SKM-1 (cell line): ENCODE data around the gene RAP1GAP.

Source experiments
- DNase-seq: peaks from one replicate; lab custom pipeline; 2025; ENCODE audit not compliant: unreplicated experiment; lab: John Stamatoyannopoulos, UW

RAP1GAP gene

DNA sequence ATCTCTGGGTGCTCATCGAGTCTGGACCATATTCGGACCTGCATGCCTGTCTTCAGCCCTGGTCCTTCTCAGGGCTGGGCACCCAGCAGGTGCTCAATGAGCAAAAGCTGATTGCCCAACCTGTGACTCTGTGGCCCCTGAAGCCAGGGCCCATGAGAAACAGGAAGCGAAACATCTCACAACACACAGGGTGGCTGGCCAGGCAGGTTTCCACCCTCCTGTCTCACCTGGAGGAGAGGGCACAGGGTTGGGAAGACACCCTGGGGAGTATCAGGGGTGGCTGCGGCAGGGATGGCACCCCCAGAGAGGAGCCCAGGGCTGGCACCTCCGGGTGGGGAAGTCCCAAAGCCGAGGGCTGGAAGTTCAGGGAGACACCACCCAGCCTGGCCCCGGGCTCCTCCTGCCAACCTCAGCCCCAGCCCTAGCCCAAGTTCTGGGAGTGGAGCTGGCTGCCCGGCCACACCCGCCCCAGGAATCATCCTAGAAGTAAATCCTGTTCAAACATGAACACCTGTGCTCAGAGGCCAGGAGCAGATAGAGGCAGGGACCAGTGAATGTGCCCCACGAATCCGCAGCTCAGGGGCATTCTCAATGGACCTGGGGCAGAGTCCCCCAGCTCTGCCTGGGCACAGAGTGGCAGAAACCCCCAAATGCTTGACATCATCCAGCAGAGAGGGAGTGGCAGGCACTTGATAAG, 54.6 kb downstream of the RAP1GAP start:
- no peak for DNase-seq

DNA sequence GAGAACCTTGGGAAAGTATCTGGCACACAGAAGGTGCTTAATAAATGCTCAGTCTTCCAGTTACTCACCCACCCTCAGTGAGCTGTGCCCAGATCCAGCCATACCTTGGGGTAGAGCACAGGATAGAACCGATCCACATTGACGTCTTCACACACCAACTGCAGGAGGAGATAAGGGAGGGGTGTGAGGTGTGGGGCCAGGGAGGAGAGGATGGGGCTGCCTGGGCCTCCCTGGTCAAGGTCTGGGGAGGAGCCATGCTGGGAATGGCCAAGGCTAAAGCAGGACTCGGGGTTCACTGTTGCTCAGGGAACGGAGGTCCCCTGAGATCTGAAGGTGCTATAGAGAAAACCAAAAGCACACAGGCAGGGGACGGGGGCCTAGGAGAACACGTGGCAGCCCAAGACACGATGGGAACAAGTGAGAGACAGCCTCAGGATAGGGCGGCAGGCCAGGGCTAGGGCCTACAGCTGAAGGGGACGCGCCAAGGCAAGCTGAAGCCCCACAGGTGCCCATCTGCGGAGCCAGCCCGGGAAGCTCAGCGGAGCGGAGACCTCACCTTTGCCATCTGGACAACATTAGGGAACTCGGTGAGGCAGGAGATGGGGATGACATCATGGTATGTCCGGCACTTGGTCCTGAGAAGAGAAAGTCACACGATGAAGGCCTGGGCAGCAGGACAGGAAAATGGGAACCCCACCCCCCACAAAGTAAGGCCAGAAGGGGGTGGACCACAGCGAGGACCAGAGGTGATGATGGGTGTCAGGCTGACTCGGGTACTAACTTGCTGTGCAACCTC, 55.9 kb downstream of the RAP1GAP start:
- DNase-seq = no peak

GRCh38 chr1:21612057-21612456, 57.1 kb downstream of the RAP1GAP start:
- DNase-seq = no peak

DNA sequence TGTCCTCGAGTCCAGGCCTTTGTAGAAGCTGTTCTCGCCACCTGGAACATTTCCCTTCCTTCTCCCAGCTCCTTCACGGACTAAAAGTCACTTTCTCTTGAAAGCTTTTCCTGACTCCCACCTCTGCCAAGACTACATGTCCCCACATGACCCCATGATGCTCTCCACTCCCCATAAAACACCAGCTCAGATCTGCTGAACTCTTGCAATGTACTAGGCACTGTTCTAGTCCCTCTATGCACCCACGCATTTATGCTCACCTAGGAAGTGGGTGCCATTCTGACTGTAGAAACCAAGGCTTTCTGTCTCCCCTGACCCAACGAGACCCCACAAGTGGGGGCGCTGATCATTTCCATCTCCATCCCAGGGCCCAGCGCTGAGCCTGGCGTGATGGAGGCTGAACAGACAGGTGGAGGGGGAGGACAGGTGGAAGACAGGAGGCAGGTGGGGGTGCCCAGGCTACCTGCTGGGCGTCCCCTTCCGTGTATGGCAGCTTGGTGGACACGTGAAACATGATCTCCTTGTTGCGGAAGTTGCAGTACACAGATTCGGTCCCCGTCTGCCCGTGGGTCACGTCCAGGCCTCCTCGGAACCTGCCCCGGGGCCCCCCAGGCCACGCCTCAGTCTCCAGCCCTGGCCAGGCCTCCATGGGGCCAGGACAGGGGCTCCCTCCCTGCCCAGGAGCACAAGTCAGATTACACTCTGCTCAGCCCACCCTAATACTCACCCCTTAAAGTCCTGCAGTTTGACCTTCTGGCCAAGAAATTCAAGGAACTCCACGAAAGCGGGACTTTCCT, 58.0 kb downstream of the RAP1GAP start:
- DNase-seq = no peak

GRCh38 chr1:21610027-21610426, 59.1 kb downstream of the RAP1GAP start:
- no peak for DNase-seq

DNA sequence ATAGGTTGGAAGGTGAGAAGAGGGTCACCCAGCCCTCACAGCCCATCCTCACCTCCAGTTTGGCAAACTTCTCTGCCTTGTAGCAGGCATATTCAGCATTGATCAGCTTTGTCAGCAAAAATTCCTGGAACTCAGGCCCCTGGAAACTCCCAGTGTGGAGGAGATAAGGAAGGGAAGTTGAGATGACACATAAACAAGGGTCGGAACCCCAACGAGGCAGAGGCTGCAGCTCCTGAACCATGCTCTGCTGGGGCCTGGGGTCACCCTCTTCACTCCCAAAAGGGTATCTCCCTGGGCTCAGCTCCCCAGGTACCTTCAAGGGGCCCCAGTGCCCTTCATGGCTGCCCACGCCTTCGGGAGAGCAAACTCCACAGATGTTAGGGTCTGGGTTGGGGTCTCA, 60.4 kb downstream of the RAP1GAP start:
- DNase-seq = no peak

- DNase-seq = no peak
Observed at GRCh38 chr1:21607549-21608529, 61.3 kb downstream of the RAP1GAP start.

GRCh38 chr1:21605964-21606705, 63.0 kb downstream of the RAP1GAP start:
- DNase-seq = no peak

DNA sequence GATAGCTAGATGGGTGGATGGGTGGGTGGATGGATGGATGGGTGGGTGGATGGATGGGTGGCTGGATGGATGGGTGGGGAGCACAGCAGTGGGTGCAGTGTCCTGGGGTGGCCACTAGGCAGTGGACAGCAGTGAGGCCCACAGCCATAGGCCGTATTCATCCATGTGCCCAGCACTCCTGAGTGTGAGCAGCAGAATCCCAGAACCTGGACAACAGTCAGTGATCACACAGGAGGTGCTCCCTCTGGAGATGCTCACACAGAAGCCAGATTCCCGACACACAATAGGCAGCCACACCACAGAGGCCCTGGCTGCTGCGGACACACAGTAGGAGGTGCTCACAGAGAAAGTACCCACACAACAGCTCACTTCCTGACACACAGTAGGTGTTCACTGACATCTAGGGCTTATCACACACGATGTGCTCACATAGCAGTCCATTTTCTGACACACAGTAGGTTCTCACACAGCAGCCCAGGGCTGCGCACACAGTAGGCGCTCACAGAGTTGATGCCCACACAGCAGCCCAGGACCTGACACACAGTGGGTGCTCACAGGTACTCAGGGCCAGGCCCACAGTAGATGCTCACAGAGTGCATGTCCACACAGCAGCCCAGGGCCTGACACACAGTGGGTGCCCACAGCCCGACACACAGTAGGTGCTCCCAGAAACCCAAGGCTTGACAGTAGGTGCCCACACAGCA, 64.0 kb downstream of the RAP1GAP start:
- no peak for DNase-seq

- DNase-seq = no peak
Observed at GRCh38 chr1:21604208-21604957, 64.8 kb downstream of the RAP1GAP start.

- no peak for DNase-seq
Observed at GRCh38 chr1:21603177-21604138, 65.7 kb downstream of the RAP1GAP start.

DNA sequence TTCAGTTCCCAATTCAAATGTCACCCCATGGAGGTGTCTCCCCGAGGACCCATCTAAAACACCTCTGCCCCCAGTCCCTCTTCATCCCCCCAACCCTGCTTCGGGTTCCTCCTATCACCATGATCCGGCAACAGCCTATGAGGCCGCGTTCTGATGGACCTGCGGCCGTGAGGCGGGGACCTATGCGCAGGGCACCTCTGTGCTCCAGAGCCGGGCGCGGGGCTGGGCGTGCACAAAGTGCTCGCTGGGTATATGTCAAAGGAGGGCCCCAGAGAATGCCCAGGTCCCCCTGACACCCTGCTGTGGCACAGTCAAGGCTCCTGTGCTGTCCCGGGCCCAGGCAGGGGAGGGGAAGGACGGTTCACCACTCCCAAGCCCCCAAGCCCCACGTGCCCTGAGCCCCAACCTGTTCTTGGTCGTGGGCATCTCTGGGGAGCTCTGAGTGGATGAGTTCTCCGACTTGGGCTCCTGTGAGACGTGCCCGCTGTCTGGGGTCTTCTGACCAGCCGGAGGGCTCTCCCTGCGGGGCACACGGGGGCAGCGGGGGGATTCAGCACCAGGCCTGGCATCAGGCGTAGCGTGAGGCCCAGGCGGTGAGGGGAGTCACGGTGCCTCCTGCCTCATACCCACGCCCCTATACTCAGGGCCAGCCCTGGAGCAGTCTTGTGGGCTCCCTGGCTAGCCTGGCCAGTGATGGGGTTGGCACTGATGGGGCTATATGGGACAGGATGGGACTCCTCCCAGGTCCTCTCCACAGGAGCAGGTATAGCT, 67.7 kb downstream of the RAP1GAP start:
- DNase-seq = no peak

- DNase-seq = no peak
Observed at GRCh38 chr1:21599402-21599801, 69.8 kb downstream of the RAP1GAP start.

DNA sequence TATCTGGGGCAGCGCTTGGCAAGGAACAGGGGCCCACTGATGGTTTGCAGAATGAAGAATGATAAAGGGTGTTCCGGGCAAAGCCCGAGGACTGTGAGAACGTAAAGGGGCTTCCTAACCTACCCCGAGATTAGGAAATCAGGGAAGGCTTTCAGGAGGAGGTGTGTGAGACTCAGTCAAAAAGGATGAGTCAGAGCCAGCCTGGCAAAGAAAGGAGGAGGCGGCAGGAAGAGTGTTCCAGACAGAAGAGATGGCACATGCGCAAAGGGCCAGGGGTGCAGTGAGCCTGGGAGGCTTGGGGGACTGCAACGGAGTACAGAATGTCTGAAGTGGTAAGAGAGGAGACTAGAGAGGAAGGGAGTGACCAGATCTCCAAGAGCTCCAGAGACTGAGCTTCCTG, 70.3 kb downstream of the RAP1GAP start:
- DNase-seq = no peak

DNA sequence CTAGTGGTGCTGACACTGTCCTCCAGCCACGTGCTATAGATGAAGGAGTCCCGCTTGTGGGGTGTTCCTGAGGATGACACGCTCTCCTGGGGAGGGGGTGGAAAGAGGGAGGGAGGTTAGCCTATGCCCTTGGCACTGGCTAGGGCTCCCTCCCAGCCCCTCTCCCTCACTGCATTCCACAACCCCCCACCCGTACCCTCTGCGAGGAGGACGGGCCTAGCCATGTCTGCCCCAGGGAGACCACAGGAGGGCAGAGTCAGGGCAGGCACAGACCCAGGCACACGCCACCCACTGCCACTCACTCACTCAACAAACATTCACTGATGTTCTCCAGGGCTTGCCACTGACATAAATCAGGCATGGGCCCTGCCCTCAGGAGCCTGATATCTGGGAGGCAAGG, 70.7 kb downstream of the RAP1GAP start:
- no peak for DNase-seq

DNA sequence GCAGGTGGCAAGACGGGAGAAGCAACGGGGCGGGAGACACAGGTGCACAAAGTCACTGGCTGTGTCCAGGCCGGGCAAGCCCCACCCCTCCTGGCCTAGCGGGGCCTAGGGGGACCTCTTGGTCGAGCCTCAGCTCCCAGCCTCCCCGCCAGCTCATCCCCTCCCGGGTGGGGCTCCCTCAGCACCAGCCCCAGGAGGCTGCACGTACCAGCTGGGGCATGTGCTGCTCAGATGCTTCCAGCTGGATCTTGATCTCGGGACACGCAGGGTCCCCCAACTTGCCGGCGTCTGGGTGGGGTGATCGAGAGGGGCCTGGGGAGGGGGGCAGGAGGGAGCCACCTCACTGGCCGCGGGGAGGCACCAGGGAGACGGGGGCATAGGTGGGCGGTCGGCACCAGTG, 71.4 kb downstream of the RAP1GAP start:
- no peak for DNase-seq

DNA sequence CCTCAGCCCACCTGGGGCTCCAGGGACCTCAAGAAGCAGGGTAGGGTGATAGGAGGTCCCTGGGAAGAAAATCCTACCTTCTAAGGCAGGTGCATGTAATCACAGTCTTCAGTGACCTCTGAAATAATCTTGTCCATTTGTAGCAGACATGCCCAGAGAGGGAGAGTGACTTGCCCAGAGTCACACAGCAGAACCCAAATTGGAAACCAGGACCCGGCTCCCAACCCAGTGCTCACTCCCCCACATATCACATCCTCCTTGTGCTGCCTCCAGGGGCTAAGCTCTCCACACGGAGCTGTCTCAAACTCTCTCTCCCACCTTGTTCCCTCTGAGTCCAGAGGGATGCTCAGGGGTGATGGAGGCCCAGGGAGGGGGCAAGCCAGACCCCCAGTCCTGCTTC, 72.5 kb downstream of the RAP1GAP start:
- DNase-seq = no peak
